Tibial nerve (tissue), 3 donors: ENCODE measurements around the gene CSNK2A2.

ENCODE experiments used
- POLR2A ChIP-seq, 2 donors: fragments of 450-650 bp; IDR thresholded peaks; one replicate each; pipeline ENCODE4 v1.6.1; 2017; ENCODE audit warnings: antibody characterized with exemption in 2 of 2, mild to moderate bottlenecking in 2 of 2, moderate library complexity in 2 of 2
- TF ChIP-seq, protein P1 (sequence below), 5 experiments: fragments of 200-600 bp in 3 of 5; fragments of 450-650 bp in 2 of 5; sonication (generic) in 3 of 5; IDR thresholded peaks; one replicate each; pipeline ENCODE4 v1.5.1; 2016 to 2019; ENCODE audit warnings: antibody characterized with exemption in 5 of 5, mild to moderate bottlenecking in 3 of 5, moderate library complexity in 2 of 5

DNA sequence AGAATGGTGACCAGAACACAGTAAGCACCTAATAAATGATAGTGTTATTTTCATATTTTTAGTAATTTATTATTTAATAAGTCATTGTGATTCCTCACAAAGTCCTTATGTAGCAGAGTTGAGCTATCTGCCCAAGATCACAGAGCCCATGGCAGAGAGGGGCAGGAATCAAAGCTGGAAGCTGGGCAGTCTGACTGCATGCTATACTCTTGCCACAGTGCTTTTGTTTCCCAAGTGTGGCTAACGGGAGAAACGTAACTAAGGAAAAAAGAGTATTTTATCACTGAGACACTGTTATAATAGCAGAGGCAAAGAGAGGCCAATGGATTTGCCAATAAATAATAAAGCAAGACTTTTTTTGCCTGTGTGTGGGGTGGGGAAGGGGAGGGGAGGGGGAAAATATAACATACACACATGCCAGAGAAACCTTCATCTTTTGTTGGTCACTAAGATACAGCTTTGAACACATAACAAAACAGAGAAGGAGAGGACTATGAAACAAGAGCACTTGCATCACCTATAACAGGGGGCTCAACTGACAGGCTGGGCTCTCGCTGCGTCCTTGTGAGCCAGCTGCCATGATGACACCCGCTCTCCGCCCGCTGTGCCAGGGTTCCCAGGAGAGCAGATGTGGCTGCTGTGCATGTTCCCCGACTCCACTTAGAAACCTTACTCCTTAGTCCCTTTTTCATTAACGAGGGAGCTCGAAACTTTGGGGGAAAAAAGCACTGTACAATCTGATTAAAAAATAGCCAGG, 10.1 kb downstream of the CSNK2A2 start:
- TF ChIP-seq, protein P1, sequence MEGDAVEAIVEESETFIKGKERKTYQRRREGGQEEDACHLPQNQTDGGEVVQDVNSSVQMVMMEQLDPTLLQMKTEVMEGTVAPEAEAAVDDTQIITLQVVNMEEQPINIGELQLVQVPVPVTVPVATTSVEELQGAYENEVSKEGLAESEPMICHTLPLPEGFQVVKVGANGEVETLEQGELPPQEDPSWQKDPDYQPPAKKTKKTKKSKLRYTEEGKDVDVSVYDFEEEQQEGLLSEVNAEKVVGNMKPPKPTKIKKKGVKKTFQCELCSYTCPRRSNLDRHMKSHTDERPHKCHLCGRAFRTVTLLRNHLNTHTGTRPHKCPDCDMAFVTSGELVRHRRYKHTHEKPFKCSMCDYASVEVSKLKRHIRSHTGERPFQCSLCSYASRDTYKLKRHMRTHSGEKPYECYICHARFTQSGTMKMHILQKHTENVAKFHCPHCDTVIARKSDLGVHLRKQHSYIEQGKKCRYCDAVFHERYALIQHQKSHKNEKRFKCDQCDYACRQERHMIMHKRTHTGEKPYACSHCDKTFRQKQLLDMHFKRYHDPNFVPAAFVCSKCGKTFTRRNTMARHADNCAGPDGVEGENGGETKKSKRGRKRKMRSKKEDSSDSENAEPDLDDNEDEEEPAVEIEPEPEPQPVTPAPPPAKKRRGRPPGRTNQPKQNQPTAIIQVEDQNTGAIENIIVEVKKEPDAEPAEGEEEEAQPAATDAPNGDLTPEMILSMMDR (IDR thresholded peaks at IDR 0.05), result no peak
- no peak for TF ChIP-seq POLR2A (IDR thresholded peaks at IDR 0.05)
